IMR-90 (cell line): Measurements from ENCODE around the gene SH3BP4. TPM values are rescaled to one million over a fixed set of nuclear protein-coding genes. Genes with fewer than 3 reads are reported as not detected.

Experiments used
- ATAC-seq: fragments of 200-7000 bp; cut with Tn5 transposase; 2 replicates; pipeline ENCODE4 v1.9.1; 2020; ENCODE audit warnings: low read depth, mild to moderate bottlenecking, moderate library complexity
- BruUV-seq: library from RNA; stranded (reverse); fragments of 400-500 nt; replicated peaks from 2 replicates; lab custom pipeline; 2021; lab: Mats Ljungman, UMichigan
- CTCF ChIA-PET: fragments of 300-600 bp; formaldehyde crosslinking; extraction: SDS; loops from one replicate; lab custom pipeline; 2021; ENCODE audit warnings: antibody characterized with exemption; lab: Yijun Ruan, JAX
- POLR2A ChIA-PET: fragments of 300-600 bp; sonication (Branson Sonifier 250); formaldehyde crosslinking; loops from one replicate; lab custom pipeline; 2022; ENCODE audit warnings: antibody characterized with exemption; ENCODE audit not compliant: unreplicated experiment; lab: Charles Lee
- DNase-seq: peaks from one replicate; pipeline ENCODE4 v3.0.0; 2013
- H2AFZ ChIP-seq: replicated peaks from 2 replicates; pipeline ENCODE3; 2013; ENCODE audit warnings: low read length, mild to moderate bottlenecking; ENCODE audit not compliant: poor library complexity
- H2AK5ac ChIP-seq: 2 replicates; pipeline ENCODE4 v1.6.1; 2013; ENCODE audit warnings: low read depth, low read length, inconsistent platforms
- H2AK9ac ChIP-seq: replicated peaks from 2 replicates; pipeline ENCODE3; 2013; ENCODE audit warnings: mild to moderate bottlenecking, low read depth, low read length, moderate library complexity; ENCODE audit not compliant: poor library complexity
- H2BK120ac ChIP-seq: 2 replicates; pipeline ENCODE4 v1.6.1; 2013; ENCODE audit warnings: low read depth, low read length, inconsistent platforms
- H2BK15ac ChIP-seq: 3 replicates; pipeline ENCODE4 v1.6.1; 2013; ENCODE audit warnings: low read depth, low read length, inconsistent platforms
- H2BK20ac ChIP-seq: 2 replicates; pipeline ENCODE4 v1.6.1; 2013; ENCODE audit warnings: low read depth, mild to moderate bottlenecking, inconsistent platforms, low read length, moderate library complexity
- H2BK5ac ChIP-seq: 2 replicates; pipeline ENCODE4 v1.6.1; 2013; ENCODE audit warnings: mild to moderate bottlenecking, low read depth, low read length, inconsistent platforms; ENCODE audit not compliant: poor library complexity, severe bottlenecking
- H3K14ac ChIP-seq: replicated peaks from 2 replicates; pipeline ENCODE4 v1.6.1; 2013; ENCODE audit warnings: low read depth, low read length, inconsistent platforms
- H3K18ac ChIP-seq: 2 replicates; pipeline ENCODE4 v1.6.1; 2013; ENCODE audit warnings: low read depth, low read length, control low read depth
- H3K23ac ChIP-seq: 2 replicates; pipeline ENCODE4 v1.6.1; 2013; ENCODE audit warnings: low read depth, low read length, inconsistent platforms
- H3K27ac ChIP-seq: 2 replicates; pipeline ENCODE4 v1.5.1; 2013; ENCODE audit warnings: mild to moderate bottlenecking, control low read depth, low read length; ENCODE audit not compliant: insufficient read depth
- H3K27me3 ChIP-seq: 2 replicates; pipeline ENCODE4 v1.6.1; 2013; ENCODE audit warnings: low read length; ENCODE audit not compliant: control insufficient read depth, insufficient read depth
- H3K36me3 ChIP-seq: 2 replicates; pipeline ENCODE4 v1.6.1; 2013; ENCODE audit warnings: low read length, mixed read lengths; ENCODE audit not compliant: control insufficient read depth, insufficient read depth
- H3K4ac ChIP-seq: 2 replicates; pipeline ENCODE4 v1.6.1; 2013; ENCODE audit warnings: low read depth, low read length, inconsistent platforms
- H3K4me1 ChIP-seq: 2 replicates; pipeline ENCODE4 v1.6.1; 2013; ENCODE audit warnings: low read length, mixed read lengths; ENCODE audit not compliant: control insufficient read depth, insufficient read depth
- H3K4me2 ChIP-seq: 2 replicates; pipeline ENCODE4 v1.6.1; 2013; ENCODE audit warnings: low read depth, mild to moderate bottlenecking, control low read depth, low read length, moderate library complexity
- H3K4me3 ChIP-seq: 2 replicates; pipeline ENCODE4 v1.5.1; 2013; ENCODE audit warnings: low read depth, mild to moderate bottlenecking, control low read depth, low read length, moderate library complexity; ENCODE audit not compliant: insufficient read depth
- H3K56ac ChIP-seq: 2 replicates; pipeline ENCODE4 v1.6.1; 2013; ENCODE audit warnings: low read length, inconsistent platforms; ENCODE audit not compliant: insufficient read depth; ENCODE audit errors: extremely low read depth
- H3K79me1 ChIP-seq, 2 experiments: 2 replicates each; pipeline ENCODE4 v1.6.1; 2013; ENCODE audit warnings: low read length in 2 of 2, inconsistent platforms in 1 of 2, low read depth in 1 of 2
- H3K9ac ChIP-seq: 2 replicates; pipeline ENCODE4 v1.6.1; 2013; ENCODE audit warnings: low read depth, low read length, control low read depth
- H3K9me1 ChIP-seq: 2 replicates; pipeline ENCODE4 v1.6.1; 2013; ENCODE audit warnings: low read length, inconsistent platforms; ENCODE audit not compliant: insufficient read depth
- H3K9me3 ChIP-seq: 2 replicates; pipeline ENCODE4 v1.6.1; 2013; ENCODE audit warnings: low read length; ENCODE audit not compliant: control insufficient read depth, insufficient read depth
- H4K20me1 ChIP-seq: 2 replicates; pipeline ENCODE4 v1.6.1; 2013; ENCODE audit warnings: low read length, inconsistent platforms; ENCODE audit not compliant: insufficient read depth
- H4K5ac ChIP-seq: 2 replicates; pipeline ENCODE4 v1.6.1; 2013; ENCODE audit warnings: mild to moderate bottlenecking, low read depth, low read length, control low read depth
- H4K8ac ChIP-seq, 2 experiments: 2 replicates each; pipeline ENCODE4 v1.6.1; 2013; ENCODE audit warnings: low read depth in 2 of 2, low read length in 2 of 2, control low read depth in 1 of 2, inconsistent platforms in 1 of 2
- H4K91ac ChIP-seq: 2 replicates; pipeline ENCODE4 v1.6.1; 2013; ENCODE audit warnings: low read depth, low read length, inconsistent platforms; ENCODE audit not compliant: insufficient read depth
- CHD1 ChIP-seq: IDR thresholded peaks from 2 replicates; pipeline ENCODE4 v1.6.1; 2012; ENCODE audit warnings: low read depth, low read length, improper control_type of control experiment
- FOS ChIP-seq: fragments of 150-350 bp; IDR thresholded peaks from 2 replicates; pipeline ENCODE4 v1.6.1; 2016; ENCODE audit warnings: low read depth, low read length
- MAFK ChIP-seq: IDR thresholded peaks from 2 replicates; pipeline ENCODE4 v1.6.1; 2012; ENCODE audit warnings: low read depth, low read length, improper control_type of control experiment
- MAZ ChIP-seq: IDR thresholded peaks from 2 replicates; pipeline ENCODE4 v1.6.1; 2012; ENCODE audit warnings: low read depth, mild to moderate bottlenecking, low read length, improper control_type of control experiment, moderate library complexity, borderline replicate concordance
- RCOR1 ChIP-seq: IDR thresholded peaks from 2 replicates; pipeline ENCODE4 v1.6.1; 2012; ENCODE audit warnings: mild to moderate bottlenecking, low read length, improper control_type of control experiment; ENCODE audit not compliant: insufficient replicate concordance
- RFX5 ChIP-seq: IDR thresholded peaks from 2 replicates; pipeline ENCODE4 v1.8.0; 2012; ENCODE audit warnings: low read depth, mild to moderate bottlenecking, low read length, moderate library complexity
- SMC3 ChIP-seq: fragments of 150-350 bp; IDR thresholded peaks from 2 replicates; pipeline ENCODE4 v1.6.1; 2016; ENCODE audit warnings: low read depth, mild to moderate bottlenecking, antibody characterized with exemption, low read length, moderate library complexity
- WGBS, 2 experiments: methylation state at CpG; one replicate each; pipeline versions ENCODE4 v1.1.5 to v1.1.7; 2013; ENCODE audit warnings: missing lambda C conversion rate in 2 of 2; ENCODE audit not compliant: insufficient read length in 1 of 2; ENCODE audit errors: extremely low coverage in 2 of 2; 5-methylcytosine and 5-hydroxymethylcytosine counted together
- dilution Hi-C: fragments of 300-500 bp; cut with HindIII; formaldehyde crosslinking; loops from one replicate; pipeline ENCODE4 v1.14.3; 2018; ENCODE audit warnings: low sequenced_read_pairs; ENCODE audit not compliant: unreplicated experiment
- in situ Hi-C: fragments of 300-500 bp; cut with MboI; formaldehyde crosslinking; loops from 3 replicates; pipeline ENCODE4 v1.14.3; 2019; ENCODE audit warnings: low sequenced_read_pairs, inconsistent platforms, mixed read lengths
- intact Hi-C: fragments of 100-400 bp; cut with micrococcal nuclease; formaldehyde crosslinking; loops from 2 replicates; pipeline ENCODE4 v1.10.0; 2022
- polyA plus RNA-seq, 3 experiments: library from polyadenylated mRNA; depleted of rRNA; stranded (reverse); fragments of >200 nt; gene quantifications; 2 replicates each; pipeline ENCODE4 v1.2.3, GENCODE V29; 2012; ENCODE audit warnings: low replicate concordance in 1 of 3
- total RNA-seq: library from RNA; depleted of rRNA; stranded (reverse); fragments of >200 nt; gene quantifications from 2 replicates; pipeline ENCODE4 v1.2.3, GENCODE V29; 2012
- TF ChIP-seq, protein P1 (sequence below): fragments of 150-350 bp; IDR thresholded peaks from 2 replicates; pipeline ENCODE4 v1.6.1; 2016; ENCODE audit warnings: low read depth, mild to moderate bottlenecking, low read length, moderate library complexity, borderline replicate concordance
- TF ChIP-seq, protein P2 (sequence below): fragments of 150-350 bp; IDR thresholded peaks from 2 replicates; pipeline ENCODE4 v1.6.1; 2017; ENCODE audit warnings: mild to moderate bottlenecking, antibody characterized with exemption, low read length, low read depth

SH3BP4 gene
- total and polyA plus RNA-seq, 2 of the 4 experiments (the other 2 are of a cell fraction) = 104 to 122 TPM

GRCh38 chr2:235049069-235049468 lies 97.3 kb downstream of the SH3BP4 start:
- Histone ChIP-seq H4K8ac (peak overlapping the region; percentile 5 to 26; a peak in 2 of 4 replicates), H3K4me2 (no peak overlapping the region), H3K27me3 (no peaks in the 10 kb centered on the region), H3K4me3 (no peak overlapping the region), H3K36me3 (peaks cover 75% of the 10 kb centered on the region), H4K91ac (no peak overlapping the region), H3K79me1 (peaks cover 37 to 84% of the 10 kb centered on the region in 2 experiments), H3K23ac (peak overlapping the region; percentile 59), H3K9me3 (no peaks in the 10 kb centered on the region), H2BK20ac (no peak overlapping the region), H2AFZ (no peak overlapping the region), H3K4ac (peak overlapping the region; percentile 3; the same call in 1 of the 2 replicates), H3K18ac (no peak overlapping the region), H3K9ac (no peak overlapping the region), H2BK15ac (no peak overlapping the region; the same call in 2 of the 3 replicates), H2AK5ac (peak overlapping the region; percentile 56; the same call in 1 of the 2 replicates), H3K56ac (no peak overlapping the region), H3K27ac (no peak overlapping the region), H3K9me1 (peaks cover 45% of the 10 kb centered on the region), H2BK5ac (no peak overlapping the region), H3K14ac (0 out of 2 replicates have a peak overlapping the region, but pooled peaks have one; percentile 31), H4K20me1 (peaks cover 82% of the 10 kb centered on the region), H4K5ac (no peak overlapping the region), H2AK9ac (no peak overlapping the region), H2BK120ac (0 out of 2 replicates have a peak overlapping the region, but pooled peaks have one; percentile 3), H3K4me1 (peaks cover 20% of the 10 kb centered on the region)
- dilution Hi-C loops = no loop called here
- ATAC-seq (no peak), DNase-seq (no peak)
- ChIA-PET POLR2A (no interaction called here), CTCF (interaction anchor here (0.6 kb wide), 1 partner anchor 282 kb away, joined by 3 read pairs; no protein-coding TSS in a partner anchor)
- BruUV-seq = no TSS peak
- 92% methylated on average over 2 of the region's 6 CpGs; no CpG with 5 or more reads in 1 of the 2 experiments for WGBS, 2 experiments
- intact Hi-C loops = no loop called here
- in situ Hi-C loops = no loop called here
- TF ChIP-seq MAFK = no peak
- TF ChIP-seq SMC3 = no peak
- TF ChIP-seq RFX5 = no peak
- TF ChIP-seq CHD1 = no peak
- TF ChIP-seq FOS = no peak
- TF ChIP-seq, protein P1, sequence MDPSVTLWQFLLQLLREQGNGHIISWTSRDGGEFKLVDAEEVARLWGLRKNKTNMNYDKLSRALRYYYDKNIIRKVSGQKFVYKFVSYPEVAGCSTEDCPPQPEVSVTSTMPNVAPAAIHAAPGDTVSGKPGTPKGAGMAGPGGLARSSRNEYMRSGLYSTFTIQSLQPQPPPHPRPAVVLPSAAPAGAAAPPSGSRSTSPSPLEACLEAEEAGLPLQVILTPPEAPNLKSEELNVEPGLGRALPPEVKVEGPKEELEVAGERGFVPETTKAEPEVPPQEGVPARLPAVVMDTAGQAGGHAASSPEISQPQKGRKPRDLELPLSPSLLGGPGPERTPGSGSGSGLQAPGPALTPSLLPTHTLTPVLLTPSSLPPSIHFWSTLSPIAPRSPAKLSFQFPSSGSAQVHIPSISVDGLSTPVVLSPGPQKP = no peak
- TF ChIP-seq, protein P2, sequence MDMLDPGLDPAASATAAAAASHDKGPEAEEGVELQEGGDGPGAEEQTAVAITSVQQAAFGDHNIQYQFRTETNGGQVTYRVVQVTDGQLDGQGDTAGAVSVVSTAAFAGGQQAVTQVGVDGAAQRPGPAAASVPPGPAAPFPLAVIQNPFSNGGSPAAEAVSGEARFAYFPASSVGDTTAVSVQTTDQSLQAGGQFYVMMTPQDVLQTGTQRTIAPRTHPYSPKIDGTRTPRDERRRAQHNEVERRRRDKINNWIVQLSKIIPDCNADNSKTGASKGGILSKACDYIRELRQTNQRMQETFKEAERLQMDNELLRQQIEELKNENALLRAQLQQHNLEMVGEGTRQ = no peak
- TF ChIP-seq RCOR1 = no peak
- no peak for TF ChIP-seq MAZ
